Esophagus squamous epithelium (tissue), 4 donors: Measurements from ENCODE around the gene IQCK.

Source experiments
- CTCF ChIP-seq, 6 experiments: fragments of 450-650 bp in 4 of 6; fragments of 200-600 bp in 2 of 6; sonication (generic) in 2 of 6; IDR thresholded peaks; one replicate each; pipeline ENCODE4 v1.5.1; 2016 to 2019; ENCODE audit warnings: antibody characterized with exemption in 6 of 6, mild to moderate bottlenecking in 4 of 6, moderate library complexity in 4 of 6
- POLR2A ChIP-seq, 4 donors: fragments of 450-650 bp; IDR thresholded peaks; one replicate each; pipeline ENCODE4 v1.6.1; 2017; ENCODE audit warnings: antibody characterized with exemption in 4 of 4, mild to moderate bottlenecking in 4 of 4, moderate library complexity in 3 of 4

- TF ChIP-seq CTCF (IDR thresholded peaks at IDR 0.05) = no peak
- TF ChIP-seq POLR2A (IDR thresholded peaks at IDR 0.05) = no peak
Measured at GRCh38 chr16:19757026-19757425, 39.0 kb downstream of the IQCK start.
